CD4-positive, alpha-beta memory T cell (primary cell): ENCODE measurements around the gene CEP128. TPM values are rescaled to one million over a fixed set of nuclear protein-coding genes. Genes with fewer than 3 reads are reported as not detected.
"Not testable (repeated sequence)": the region's sequence is repeated elsewhere in the genome, so short reads cannot be mapped to it uniquely, and the experiment has no call there.

ENCODE experiments used
- CTCF ChIA-PET: fragments of 350-600 bp; sonication (Branson Sonifier 250); formaldehyde crosslinking; loops from one replicate; lab custom pipeline; 2021; ENCODE audit warnings: inconsistent platforms; ENCODE audit not compliant: partially characterized antibody; lab: Charles Lee
- POLR2A ChIA-PET: fragments of 350-600 bp; sonication (Branson Sonifier 250); formaldehyde crosslinking; loops from one replicate; lab custom pipeline; 2021; ENCODE audit not compliant: partially characterized antibody; lab: Charles Lee
- DNase-seq, 5 donors: peaks; one replicate each; pipeline versions ENCODE4 v3.0.0 to v3.0.0-alpha.2; 2020 to 2022; ENCODE audit warnings: mixed read lengths in 1 of 5
- H3K27ac ChIP-seq: one replicate; pipeline ENCODE4 v1.7.0; 2013; ENCODE audit warnings: low read depth, low read length
- H3K27me3 ChIP-seq: 2 replicates; pipeline ENCODE4 v1.7.0; 2013; ENCODE audit warnings: mild to moderate bottlenecking, low read length, moderate library complexity; ENCODE audit not compliant: insufficient read depth
- H3K36me3 ChIP-seq: 2 replicates; pipeline ENCODE4 v1.7.0; 2013; ENCODE audit warnings: mild to moderate bottlenecking, low read length, moderate library complexity; ENCODE audit not compliant: insufficient read depth
- H3K4me1 ChIP-seq: 2 replicates; pipeline ENCODE4 v1.7.0; 2013; ENCODE audit warnings: mild to moderate bottlenecking, low read length, moderate library complexity; ENCODE audit not compliant: insufficient read depth
- H3K4me3 ChIP-seq, 2 donors: one replicate each; pipeline ENCODE4 v1.7.0; 2013; ENCODE audit warnings: low read length in 2 of 2, mild to moderate bottlenecking in 1 of 2
- H3K9me3 ChIP-seq, 2 donors: one replicate each; pipeline ENCODE4 v1.7.0; 2013; ENCODE audit warnings: low read length in 2 of 2, control low read depth in 1 of 2; ENCODE audit not compliant: control insufficient read depth in 1 of 2
- H3K27ac Mint-ChIP-seq, 7 donors: one replicate each; pipeline ENCODE4 v1.8.0; 2020 to 2021; ENCODE audit warnings: mixed read lengths in 7 of 7, mild to moderate bottlenecking in 6 of 7, inconsistent platforms in 3 of 7, moderate library complexity in 3 of 7
- H3K27me3 Mint-ChIP-seq, 2 donors: one replicate each; pipeline ENCODE4 v1.8.0; 2020 to 2021; ENCODE audit warnings: mixed read lengths in 2 of 2
- H3K36me3 Mint-ChIP-seq, 2 donors: one replicate each; pipeline ENCODE4 v1.8.0; 2020 to 2021; ENCODE audit warnings: mixed read lengths in 2 of 2, inconsistent platforms in 1 of 2, mild to moderate bottlenecking in 1 of 2
- H3K4me1 Mint-ChIP-seq, 4 donors: one replicate each; pipeline ENCODE4 v1.8.0; 2020 to 2021; ENCODE audit warnings: mixed read lengths in 4 of 4, mild to moderate bottlenecking in 1 of 4
- H3K4me3 Mint-ChIP-seq, 8 donors: one replicate each; pipeline ENCODE4 v1.8.0; 2020 to 2021; ENCODE audit warnings: mixed read lengths in 8 of 8, mild to moderate bottlenecking in 7 of 8, moderate library complexity in 6 of 8, inconsistent platforms in 3 of 8
- H3K9me3 Mint-ChIP-seq, 8 donors: one replicate each; pipeline ENCODE4 v1.8.0; 2020 to 2021; ENCODE audit warnings: mixed read lengths in 8 of 8, mild to moderate bottlenecking in 5 of 8, inconsistent platforms in 3 of 8, moderate library complexity in 1 of 8
- intact Hi-C: fragments of 100-400 bp; cut with micrococcal nuclease; formaldehyde crosslinking; loops from one replicate; pipeline ENCODE4 v1.15.1; 2023
- polyA plus RNA-seq, 2 donors: library from polyadenylated mRNA; unstranded; fragments of 300-500 nt; fragmentation: Illumina TruSeq; gene quantifications; one replicate each; pipeline ENCODE4 v1.2.3, GENCODE V29; 2021
- total RNA-seq, 2 experiments: library from RNA; stranded (reverse); gene quantifications; one replicate each; pipeline ENCODE4 v1.2.3, GENCODE V29; 2021

The CEP128 gene
- total and polyA plus RNA-seq, 4 experiments from 2014 or later = 2.9 to 21.6 (median 14.7) TPM

DNA sequence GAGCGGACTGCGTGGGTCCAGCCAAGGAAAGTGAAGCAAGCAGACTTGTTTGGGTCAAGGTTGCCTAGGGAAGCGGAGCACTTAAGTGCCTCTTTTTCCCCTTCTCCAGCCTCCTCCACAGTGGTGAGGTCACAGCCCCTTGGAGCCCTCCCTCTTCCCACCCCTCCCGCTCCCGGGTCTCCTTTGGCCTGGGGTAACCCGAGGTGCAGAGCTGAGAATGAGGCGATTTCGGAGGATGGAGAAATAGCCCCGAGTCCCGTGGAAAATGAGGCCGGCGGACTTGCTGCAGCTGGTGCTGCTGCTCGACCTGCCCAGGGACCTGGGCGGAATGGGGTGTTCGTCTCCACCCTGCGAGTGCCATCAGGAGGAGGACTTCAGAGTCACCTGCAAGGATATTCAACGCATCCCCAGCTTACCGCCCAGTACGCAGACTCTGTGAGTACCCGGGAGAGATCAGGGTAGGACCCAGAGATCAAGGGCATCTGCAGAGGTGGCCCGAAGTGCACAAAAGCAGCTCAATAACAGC lies 13.9 kb upstream of the CEP128 start, which contains the start of gene TSHR:
Gene TSHR (plus strand): TSS at position 206 of the 526 bp plus-strand sequence. CDS start 60 bp downstream, at position 266.
- no peak within 1 kb of the TSS for H3K27ac ChIP-seq
- no peaks in the 10 kb centered on the region for H3K27me3 ChIP-seq
- Mint-ChIP-seq H3K36me3 (peaks cover 3 to 4% of the 10 kb centered on the region in 2 donors), H3K9me3 (peaks cover 0 to 2% (median 0%) of the 10 kb centered on the region in 8 donors), H3K27me3 (no peaks in the 10 kb centered on the region), H3K4me3 (peak within 1 kb of the TSS; percentile 77 to 96 (median 88)), H3K4me1 (peaks cover 32 to 48% (median 39%) of the 10 kb centered on the region in 4 donors), H3K27ac (peak within 1 kb of the TSS; percentile 25 to 74 (median 66))
- ChIA-PET POLR2A (interaction anchor here (1.1 to 2.2 kb wide), 8 partner anchors 11 to 265 kb away, joined by 3 to 20 read pairs (median 6); partner anchors contain the start of genes CEP128 and GTF2A1), CTCF (interaction anchor here (0.9 to 11.6 kb wide), 16 partner anchors 13 to 566 kb away, joined by 3 to 285 read pairs (median 6); partner anchors contain the start of gene CEP128)
- H3K9me3 ChIP-seq = no peaks in the 10 kb centered on the region
- H3K4me3 ChIP-seq = peak within 1 kb of the TSS; percentile 72 to 92
- no peaks in the 10 kb centered on the region for H3K36me3 ChIP-seq
- intact Hi-C loops = loop anchor here (2.0 kb wide), 2 partner anchors 263 to 509 kb away; no protein-coding TSS in a partner anchor
- DNase-seq = peak in 1 of 5 donors; percentile 8
- peaks cover 41% of the 10 kb centered on the region for H3K4me1 ChIP-seq

DNA sequence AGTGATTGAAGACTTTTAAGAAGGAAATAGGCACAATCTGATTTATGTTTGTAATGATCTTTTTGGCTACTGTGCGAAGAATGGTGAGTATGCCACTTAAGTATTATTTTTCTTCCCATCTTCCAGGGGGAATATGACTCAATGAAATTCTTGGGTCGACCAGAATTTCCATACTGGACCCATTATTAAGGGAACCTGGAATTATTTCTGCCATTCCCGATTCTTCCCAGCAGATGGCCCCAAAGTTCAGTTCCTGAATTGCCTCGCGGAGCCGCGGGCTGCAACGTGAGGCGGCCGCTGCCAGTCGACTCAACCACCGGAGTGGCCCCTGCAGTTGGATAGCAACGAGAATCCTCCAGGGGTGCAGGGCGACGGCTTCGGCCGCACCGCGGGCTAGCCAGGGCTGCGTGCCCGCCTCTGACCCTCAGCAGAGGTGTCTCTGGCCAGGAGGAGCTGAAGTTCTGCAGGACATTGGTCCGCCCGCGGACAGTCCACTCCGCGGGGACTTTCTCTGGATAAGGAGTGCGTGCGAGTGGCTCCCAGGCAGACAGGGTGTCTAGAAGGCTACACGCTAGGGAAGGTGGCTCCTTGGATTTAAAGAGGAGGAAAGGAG lies 13.3 kb upstream of the CEP128 start:
- H3K9me3 ChIP-seq = no peaks in the 10 kb centered on the region
- peaks cover 27 to 41% (median 33%) of the 10 kb centered on the region in 4 donors for H3K4me1 Mint-ChIP-seq
- H3K27ac ChIP-seq = no peak overlapping the region
- H3K27me3 Mint-ChIP-seq = no peaks in the 10 kb centered on the region
- intact Hi-C loops = loop anchor here (1.0 to 2.0 kb wide), 5 partner anchors 33 to 510 kb away; no protein-coding TSS in a partner anchor
- H3K4me3 Mint-ChIP-seq = peak overlapping the region; percentile 77 to 96 (median 88)
- DNase-seq = peak; percentile 65 to 77 (median 72)
- peaks cover 3 to 4% of the 10 kb centered on the region in 2 donors for H3K36me3 Mint-ChIP-seq
- POLR2A ChIA-PET = interaction anchor here (1.1 to 2.2 kb wide), 8 partner anchors 12 to 266 kb away, joined by 3 to 20 read pairs (median 6); partner anchors contain the start of genes CEP128 and GTF2A1
- H3K4me1 ChIP-seq = peaks cover 35% of the 10 kb centered on the region
- CTCF ChIA-PET = interaction anchor here (0.9 to 11.6 kb wide), 18 partner anchors 12 to 567 kb away, joined by 3 to 285 read pairs (median 6); partner anchors contain the start of gene CEP128
- H3K9me3 Mint-ChIP-seq = peaks cover 0 to 2% (median 0%) of the 10 kb centered on the region in 8 donors
- no peaks in the 10 kb centered on the region for H3K27me3 ChIP-seq
- H3K36me3 ChIP-seq = no peaks in the 10 kb centered on the region
- H3K27ac Mint-ChIP-seq = peak overlapping the region; percentile 12 to 72 (median 60)
- H3K4me3 ChIP-seq = peak overlapping the region; percentile 72 to 92

GRCh38 chr14:80953211-80953610 lies 11.7 kb upstream of the CEP128 start:
- POLR2A ChIA-PET = not testable (repeated sequence)

GRCh38 chr14:80951491-80951890 lies 10.0 kb upstream of the CEP128 start:
- no peaks in the 10 kb centered on the region for H3K27me3 Mint-ChIP-seq
- H3K36me3 Mint-ChIP-seq = peaks cover 0 to 4% of the 10 kb centered on the region in 2 donors
- no peaks in the 10 kb centered on the region for H3K27me3 ChIP-seq
- peaks cover 6 to 17% (median 12%) of the 10 kb centered on the region in 4 donors for H3K4me1 Mint-ChIP-seq
- H3K9me3 ChIP-seq = no peaks in the 10 kb centered on the region
- POLR2A ChIA-PET = no interaction called here
- CTCF ChIA-PET = interaction anchor here (1.8 to 11.6 kb wide), 2 partner anchors 18 to 35 kb away, joined by 6 to 285 read pairs; no protein-coding TSS in a partner anchor
- H3K4me3 Mint-ChIP-seq = no peak overlapping the region
- no peaks in the 10 kb centered on the region for H3K36me3 ChIP-seq
- H3K27ac ChIP-seq = no peak overlapping the region
- DNase-seq = no peak
- intact Hi-C loops = no loop called here
- H3K4me3 ChIP-seq = no peak overlapping the region
- H3K27ac Mint-ChIP-seq = no peak overlapping the region
- H3K4me1 ChIP-seq = peaks cover 11% of the 10 kb centered on the region
- H3K9me3 Mint-ChIP-seq = no peaks in the 10 kb centered on the region

More at GRCh38 chr14:80953211-80953610, 11.7 kb upstream of the CEP128 start:
- H3K4me3 Mint-ChIP-seq, H3K27ac ChIP-seq, H3K4me3 ChIP-seq, H3K36me3 ChIP-seq, H3K27me3 ChIP-seq, H3K9me3 ChIP-seq, DNase-seq, H3K36me3 Mint-ChIP-seq, H3K27ac Mint-ChIP-seq, H3K27me3 Mint-ChIP-seq, H3K9me3 Mint-ChIP-seq, intact Hi-C loops: not testable (repeated sequence)
- CTCF ChIA-PET = interaction anchor here (0.9 to 11.6 kb wide), 9 partner anchors 11 to 217 kb away, joined by 3 to 285 read pairs (median 13); partner anchors contain the start of gene CEP128
- peaks cover 22% of the 10 kb centered on the region for H3K4me1 ChIP-seq
- H3K4me1 Mint-ChIP-seq = peaks cover 14 to 25% (median 18%) of the 10 kb centered on the region in 4 donors

DNA sequence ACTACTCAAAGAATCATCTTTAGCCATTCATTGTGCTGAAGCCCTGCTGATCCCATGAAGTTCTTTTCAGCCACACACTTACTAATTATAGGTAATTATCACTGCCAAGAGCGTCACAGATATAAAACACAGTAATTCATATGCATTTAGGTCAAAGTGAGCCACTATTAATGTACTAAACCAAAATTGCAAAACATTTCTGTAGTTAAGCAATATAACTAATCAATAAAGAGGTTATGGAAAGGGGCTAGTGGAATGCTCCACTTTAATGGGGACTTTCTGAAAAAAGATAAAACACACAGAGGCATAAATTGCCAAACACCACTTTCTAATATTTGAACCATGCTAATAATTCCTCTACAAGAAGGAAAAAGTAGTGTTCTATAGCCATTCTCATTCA lies 6.8 kb upstream of the CEP128 start:
- Histone ChIP-seq H3K27ac (no peak overlapping the region), H3K9me3 (no peaks in the 10 kb centered on the region), H3K4me1 (no peaks in the 10 kb centered on the region), H3K4me3 (no peak overlapping the region), H3K36me3 (no peaks in the 10 kb centered on the region), H3K27me3 (no peaks in the 10 kb centered on the region)
- no peak overlapping the region for H3K27ac Mint-ChIP-seq
- no peaks in the 10 kb centered on the region for H3K36me3 Mint-ChIP-seq
- no peaks in the 10 kb centered on the region for H3K27me3 Mint-ChIP-seq
- H3K4me3 Mint-ChIP-seq = no peak overlapping the region
- no peaks in the 10 kb centered on the region for H3K9me3 Mint-ChIP-seq
- intact Hi-C loops = no loop called here
- no peaks in the 10 kb centered on the region for H3K4me1 Mint-ChIP-seq
- ChIA-PET POLR2A (no interaction called here), CTCF (no interaction called here)
- no peak for DNase-seq

DNA sequence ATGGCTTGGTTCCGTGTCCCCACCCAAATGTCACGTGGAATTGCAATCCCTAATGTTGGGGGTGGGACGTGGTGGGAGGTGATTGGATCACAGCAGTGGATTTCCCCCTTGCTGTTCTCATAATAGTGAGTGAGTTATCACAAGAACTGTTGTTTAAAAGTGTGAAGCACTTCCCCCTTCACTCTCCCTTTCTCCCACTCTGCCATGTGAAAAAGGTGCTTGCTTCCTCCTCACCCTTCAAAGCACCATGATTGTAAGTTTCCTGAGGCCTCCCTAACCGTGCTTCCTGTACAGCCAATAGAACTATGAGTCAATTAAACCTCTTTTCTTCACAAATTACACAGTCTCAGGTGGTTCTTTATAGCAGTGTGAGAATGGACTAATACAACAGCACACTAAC lies 5.3 kb upstream of the CEP128 start:
- Mint-ChIP-seq H3K27ac (no peak overlapping the region), H3K4me1 (peaks cover 9 to 13% (median 12%) of the 10 kb centered on the region in 4 donors), H3K9me3 (no peaks in the 10 kb centered on the region), H3K27me3 (no peaks in the 10 kb centered on the region), H3K36me3 (no peaks in the 10 kb centered on the region), H3K4me3 (no peak overlapping the region)
- POLR2A ChIA-PET = no interaction called here
- H3K27ac ChIP-seq = no peak overlapping the region
- no peaks in the 10 kb centered on the region for H3K36me3 ChIP-seq
- DNase-seq = no peak
- CTCF ChIA-PET = no interaction called here
- intact Hi-C loops = no loop called here
- H3K27me3 ChIP-seq = no peaks in the 10 kb centered on the region
- peaks cover 11% of the 10 kb centered on the region for H3K4me1 ChIP-seq
- H3K4me3 ChIP-seq = no peak overlapping the region
- H3K9me3 ChIP-seq = no peaks in the 10 kb centered on the region

DNA sequence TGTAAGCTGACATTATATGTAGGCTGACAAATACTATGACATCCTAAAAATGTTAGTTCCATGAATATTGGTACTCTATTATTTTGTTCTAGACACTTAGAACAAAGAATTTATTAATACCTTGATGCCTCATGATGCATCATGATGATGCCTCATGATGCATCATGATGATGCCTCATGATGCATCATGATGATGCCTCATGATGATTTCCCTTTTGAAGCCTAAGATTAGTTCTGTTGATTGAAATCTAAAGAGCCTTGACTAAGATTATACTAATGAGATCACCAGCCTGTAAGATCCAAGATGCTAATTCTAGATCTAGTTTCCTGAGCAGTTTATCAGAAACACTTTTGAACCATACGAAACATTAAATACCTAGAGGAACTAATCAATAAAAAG lies 4.6 kb upstream of the CEP128 start:
- Mint-ChIP-seq H3K27ac (peak overlapping the region in 1 of 7 donors; percentile 45), H3K4me3 (no peak overlapping the region), H3K9me3 (no peaks in the 10 kb centered on the region), H3K36me3 (no peaks in the 10 kb centered on the region), H3K4me1 (peaks cover 10 to 19% (median 15%) of the 10 kb centered on the region in 4 donors), H3K27me3 (no peaks in the 10 kb centered on the region)
- POLR2A ChIA-PET = no interaction called here
- peaks cover 14% of the 10 kb centered on the region for H3K4me1 ChIP-seq
- DNase-seq = no peak
- intact Hi-C loops = no loop called here
- CTCF ChIA-PET = no interaction called here
- H3K27me3 ChIP-seq = no peaks in the 10 kb centered on the region
- no peak overlapping the region for H3K27ac ChIP-seq
- H3K9me3 ChIP-seq = no peaks in the 10 kb centered on the region
- H3K4me3 ChIP-seq = no peak overlapping the region
- no peaks in the 10 kb centered on the region for H3K36me3 ChIP-seq
